ENCODE data around the gene UST.

Gene UST

DNA sequence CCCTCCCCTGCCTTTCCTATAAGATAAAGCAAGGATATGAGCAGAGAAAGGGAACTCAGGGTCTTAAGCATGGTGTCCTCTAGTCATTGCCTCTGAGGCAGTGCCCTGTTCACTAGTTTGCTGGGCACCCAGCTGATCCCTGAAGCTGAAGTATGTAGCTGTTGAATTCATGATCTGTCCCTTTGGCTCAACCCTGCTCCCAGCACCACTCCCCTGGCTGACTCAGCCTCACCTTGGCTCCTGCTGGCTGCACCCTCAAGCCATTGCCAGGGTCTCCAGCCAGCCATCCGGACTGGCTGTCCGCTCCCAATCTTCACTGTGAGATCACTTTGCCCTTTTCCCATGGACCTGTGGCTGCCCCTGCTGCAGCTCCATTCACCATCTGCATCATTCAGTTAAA is 25.9 kb upstream of the UST start:
- Histone ChIP-seq H3K27ac (ENCODE audit: low read depth, low read length) (no peak overlapping the region), H3K36me3 (ENCODE audit: control insufficient read depth, insufficient read depth, low read length) (no peaks in the 10 kb centered on the region)
- WGBS (ENCODE audit: extremely low coverage, insufficient coverage, low lambda C conversion rate): no CpG with 5 or more reads among the region's 2 CpGs

DNA sequence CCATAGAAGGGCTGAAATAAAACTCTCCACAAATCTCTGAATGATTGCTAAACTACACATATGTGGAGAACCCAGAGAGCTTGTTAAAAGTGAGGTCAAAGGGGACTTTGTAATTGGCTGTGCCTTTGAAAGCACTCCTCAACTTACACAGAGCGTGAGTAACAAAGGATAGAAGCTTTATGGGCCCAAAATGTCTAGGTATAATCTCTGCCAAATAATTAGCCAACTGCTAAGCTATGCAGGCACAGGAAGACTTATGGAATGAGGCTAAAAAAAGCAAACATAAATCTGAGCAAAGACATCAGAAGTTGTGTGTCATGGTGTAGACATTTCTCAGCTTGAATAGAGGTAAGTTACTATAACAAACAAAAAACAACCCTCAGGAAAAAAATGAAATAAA is 23.3 kb upstream of the UST start:
- Histone ChIP-seq H3K4me3 (ENCODE audit: low read length) (no peak overlapping the region), H3K27me3 (ENCODE audit: insufficient read depth, low read length, poor library complexity) (no peaks in the 10 kb centered on the region), H3K4ac (ENCODE audit: low read depth, low read length) (no peak overlapping the region), H3K23ac (ENCODE audit: low read length) (no peak overlapping the region), H3K9ac (ENCODE audit: low read length) (no peak overlapping the region), H3K27ac (ENCODE audit: low read depth, low read length) (no peak overlapping the region), H3K4me2 (ENCODE audit: low read length) (no peak overlapping the region), H4K8ac (ENCODE audit: low read depth, low read length) (no peak overlapping the region), H3K36me3 (ENCODE audit: control insufficient read depth, insufficient read depth, low read length) (no peaks in the 10 kb centered on the region), H3K79me1 (ENCODE audit: low read length) (no peaks in the 10 kb centered on the region), H2AK5ac (ENCODE audit: low read length) (no peak overlapping the region), H2BK15ac (replicated peaks; ENCODE audit: low read depth) (no peak overlapping the region), H3K79me2 (ENCODE audit: control insufficient read depth, insufficient read depth, low read length) (no peaks in the 10 kb centered on the region), H3K4me1 (ENCODE audit: control insufficient read depth, low read depth, low read length) (no peaks in the 10 kb centered on the region), H4K5ac (ENCODE audit: low read length) (no peak overlapping the region), H2BK120ac (ENCODE audit: low read depth, low read length) (no peak overlapping the region), H2BK5ac (ENCODE audit: low read length) (no peak overlapping the region), H3K18ac (ENCODE audit: low read length) (no peak overlapping the region), H3K56ac (ENCODE audit: low read length) (no peak overlapping the region)
- WGBS (ENCODE audit: extremely low coverage, insufficient coverage, low lambda C conversion rate): no CpG with 5 or more reads among the region's 1 CpG
- no peak for DNase-seq

More for the DNA sequence above, 25.9 kb upstream of the UST start:
- H3K4me3 ChIP-seq (ENCODE audit: low read length): no peak overlapping the region
- H3K79me1 ChIP-seq (ENCODE audit: low read length): no peaks in the 10 kb centered on the region
- no peak overlapping the region for H2BK5ac ChIP-seq (ENCODE audit: low read length)
- no peak for DNase-seq
- no peaks in the 10 kb centered on the region for H3K4me1 ChIP-seq (ENCODE audit: control insufficient read depth, low read depth, low read length)
- H3K4ac ChIP-seq (ENCODE audit: low read depth, low read length): no peak overlapping the region
- no peak overlapping the region for H3K9ac ChIP-seq (ENCODE audit: low read length)
- no peak overlapping the region for H2AK5ac ChIP-seq (ENCODE audit: low read length)
- H3K23ac ChIP-seq (ENCODE audit: low read length): no peak overlapping the region
- no peak overlapping the region for H2BK120ac ChIP-seq (ENCODE audit: low read depth, low read length)
- H3K4me2 ChIP-seq (ENCODE audit: low read length): no peak overlapping the region
- H3K79me2 ChIP-seq (ENCODE audit: control insufficient read depth, insufficient read depth, low read length): no peaks in the 10 kb centered on the region
- no peak overlapping the region for H2BK15ac ChIP-seq (replicated peaks; ENCODE audit: low read depth)
- no peak overlapping the region for H4K5ac ChIP-seq (ENCODE audit: low read length)
- H4K8ac ChIP-seq (ENCODE audit: low read depth, low read length): no peak overlapping the region
- H3K27me3 ChIP-seq (ENCODE audit: insufficient read depth, low read length, poor library complexity): no peaks in the 10 kb centered on the region
- H3K18ac ChIP-seq (ENCODE audit: low read length): no peak overlapping the region
- H3K56ac ChIP-seq (ENCODE audit: low read length): no peak overlapping the region

DNA sequence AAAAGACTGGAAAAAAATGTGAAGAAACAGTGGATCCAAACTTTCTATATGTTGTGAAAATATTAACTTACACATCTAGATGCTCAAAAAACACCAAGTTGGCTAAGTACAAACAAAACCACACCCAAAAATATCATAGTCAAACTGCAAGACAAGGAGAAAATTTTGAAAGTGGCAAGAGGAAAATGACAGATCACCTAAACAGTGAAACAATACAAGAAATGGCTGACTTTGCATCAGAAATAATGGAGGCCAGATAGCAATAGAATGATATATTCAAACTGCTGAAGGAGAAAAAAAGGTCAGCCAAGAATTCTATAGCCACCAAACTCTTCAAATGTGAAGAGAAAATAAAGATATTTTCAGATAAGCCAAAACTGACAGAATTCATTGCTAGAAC is 22.4 kb upstream of the UST start:
- no peak overlapping the region for H3K4ac ChIP-seq (ENCODE audit: low read depth, low read length)
- no peak overlapping the region for H3K27ac ChIP-seq (ENCODE audit: low read depth, low read length)
- no peak overlapping the region for H3K56ac ChIP-seq (ENCODE audit: low read length)
- no peaks in the 10 kb centered on the region for H3K4me1 ChIP-seq (ENCODE audit: control insufficient read depth, low read depth, low read length)
- H2BK120ac ChIP-seq (ENCODE audit: low read depth, low read length): no peak overlapping the region
- H2BK5ac ChIP-seq (ENCODE audit: low read length): no peak overlapping the region
- H3K23ac ChIP-seq (ENCODE audit: low read length): no peak overlapping the region
- no peak overlapping the region for H4K5ac ChIP-seq (ENCODE audit: low read length)
- H3K18ac ChIP-seq (ENCODE audit: low read length): no peak overlapping the region
- DNase-seq: no peak
- no peak overlapping the region for H3K9ac ChIP-seq (ENCODE audit: low read length)
- H2AK5ac ChIP-seq (ENCODE audit: low read length): no peak overlapping the region
- H4K8ac ChIP-seq (ENCODE audit: low read depth, low read length): no peak overlapping the region
- H3K79me1 ChIP-seq (ENCODE audit: low read length): no peaks in the 10 kb centered on the region
- H3K36me3 ChIP-seq (ENCODE audit: control insufficient read depth, insufficient read depth, low read length): no peaks in the 10 kb centered on the region
- no peaks in the 10 kb centered on the region for H3K79me2 ChIP-seq (ENCODE audit: control insufficient read depth, insufficient read depth, low read length)
- H3K27me3 ChIP-seq (ENCODE audit: insufficient read depth, low read length, poor library complexity): no peaks in the 10 kb centered on the region
- no peak overlapping the region for H3K4me3 ChIP-seq (ENCODE audit: low read length)
- H3K4me2 ChIP-seq (ENCODE audit: low read length): no peak overlapping the region
- no peak overlapping the region for H2BK15ac ChIP-seq (replicated peaks; ENCODE audit: low read depth)

DNA sequence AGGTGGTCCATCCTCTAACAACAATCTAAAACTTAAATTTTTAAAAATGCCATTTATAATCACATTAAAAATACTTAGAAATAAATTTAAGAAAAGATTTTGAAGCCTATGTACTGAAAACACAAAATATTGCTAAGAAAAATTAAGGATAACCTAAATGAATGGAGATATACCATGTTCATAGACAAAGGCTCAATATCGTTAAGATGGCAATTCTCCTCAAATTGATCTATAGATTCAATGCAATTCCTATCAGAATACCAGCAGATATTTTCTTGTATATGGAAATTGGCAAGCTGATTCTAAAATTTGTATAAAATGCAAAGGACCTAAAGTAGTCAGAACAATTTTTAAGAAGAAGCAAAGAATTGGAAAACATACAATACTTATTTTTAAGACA is 19.7 kb upstream of the UST start:
- Histone ChIP-seq H3K4me3 (ENCODE audit: low read length) (no peak overlapping the region), H3K27ac (ENCODE audit: low read depth, low read length) (no peak overlapping the region), H2BK120ac (ENCODE audit: low read depth, low read length) (no peak overlapping the region), H3K79me1 (ENCODE audit: low read length) (no peaks in the 10 kb centered on the region), H4K8ac (ENCODE audit: low read depth, low read length) (no peak overlapping the region), H3K4me1 (ENCODE audit: control insufficient read depth, low read depth, low read length) (no peaks in the 10 kb centered on the region), H3K36me3 (ENCODE audit: control insufficient read depth, insufficient read depth, low read length) (no peaks in the 10 kb centered on the region), H2BK15ac (replicated peaks; ENCODE audit: low read depth) (no peak overlapping the region), H4K5ac (ENCODE audit: low read length) (no peak overlapping the region), H2AK5ac (ENCODE audit: low read length) (no peak overlapping the region), H3K4ac (ENCODE audit: low read depth, low read length) (no peak overlapping the region), H3K23ac (ENCODE audit: low read length) (no peak overlapping the region), H3K9ac (ENCODE audit: low read length) (no peak overlapping the region), H3K56ac (ENCODE audit: low read length) (no peak overlapping the region), H3K27me3 (ENCODE audit: insufficient read depth, low read length, poor library complexity) (no peaks in the 10 kb centered on the region), H3K4me2 (ENCODE audit: low read length) (no peak overlapping the region), H3K79me2 (ENCODE audit: control insufficient read depth, insufficient read depth, low read length) (no peaks in the 10 kb centered on the region), H2BK5ac (ENCODE audit: low read length) (no peak overlapping the region), H3K18ac (ENCODE audit: low read length) (no peak overlapping the region)
- WGBS (ENCODE audit: extremely low coverage, insufficient coverage, low lambda C conversion rate): no CpG with 5 or more reads among the region's 1 CpG
- no peak for DNase-seq

DNA sequence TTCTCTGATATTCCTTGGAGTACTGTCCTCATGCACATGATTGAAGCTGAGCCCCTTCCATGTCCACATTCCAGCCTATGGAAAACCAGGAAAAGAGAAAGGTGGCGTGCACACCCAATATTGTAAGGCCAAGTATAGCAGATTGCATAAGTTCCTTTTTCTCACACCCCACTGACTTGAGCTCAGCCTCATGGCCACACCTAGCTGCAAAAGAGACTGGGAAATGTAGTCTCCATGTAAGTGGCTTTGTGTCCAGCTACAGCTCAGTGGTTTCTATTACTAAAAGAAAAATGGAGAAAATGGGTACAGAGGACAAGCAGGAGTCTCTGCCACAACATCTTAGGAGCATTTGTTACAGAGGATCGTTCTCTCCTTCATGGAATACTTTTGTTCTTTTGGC is 10.8 kb upstream of the UST start:
- H3K9ac ChIP-seq (ENCODE audit: low read length): no peak overlapping the region
- no CpG with 5 or more reads among the region's 2 CpGs for WGBS (ENCODE audit: extremely low coverage, insufficient coverage, low lambda C conversion rate)
- H4K5ac ChIP-seq (ENCODE audit: low read length): no peak overlapping the region
- no peak overlapping the region for H2BK15ac ChIP-seq (replicated peaks; ENCODE audit: low read depth)
- no peak overlapping the region for H3K4me2 ChIP-seq (ENCODE audit: low read length)
- H3K4ac ChIP-seq (ENCODE audit: low read depth, low read length): no peak overlapping the region
- no peaks in the 10 kb centered on the region for H3K27me3 ChIP-seq (ENCODE audit: insufficient read depth, low read length, poor library complexity)
- H2BK5ac ChIP-seq (ENCODE audit: low read length): no peak overlapping the region
- no peak overlapping the region for H3K56ac ChIP-seq (ENCODE audit: low read length)
- H3K4me3 ChIP-seq (ENCODE audit: low read length): no peak overlapping the region
- no peak overlapping the region for H3K27ac ChIP-seq (ENCODE audit: low read depth, low read length)
- no peak overlapping the region for H2BK120ac ChIP-seq (ENCODE audit: low read depth, low read length)
- no peaks in the 10 kb centered on the region for H3K4me1 ChIP-seq (ENCODE audit: control insufficient read depth, low read depth, low read length)
- no peak overlapping the region for H3K23ac ChIP-seq (ENCODE audit: low read length)
- no peaks in the 10 kb centered on the region for H3K79me1 ChIP-seq (ENCODE audit: low read length)
- H2AK5ac ChIP-seq (ENCODE audit: low read length): no peak overlapping the region
- no peaks in the 10 kb centered on the region for H3K36me3 ChIP-seq (ENCODE audit: control insufficient read depth, insufficient read depth, low read length)
- no peaks in the 10 kb centered on the region for H3K79me2 ChIP-seq (ENCODE audit: control insufficient read depth, insufficient read depth, low read length)
- DNase-seq: no peak
- H4K8ac ChIP-seq (ENCODE audit: low read depth, low read length): no peak overlapping the region
- no peak overlapping the region for H3K18ac ChIP-seq (ENCODE audit: low read length)

- no peak overlapping the region for H3K4me3 ChIP-seq (ENCODE audit: low read length)
- H3K4me2 ChIP-seq (ENCODE audit: low read length): no peak overlapping the region
- no peak overlapping the region for H3K9ac ChIP-seq (ENCODE audit: low read length)
- H4K5ac ChIP-seq (ENCODE audit: low read length): no peak overlapping the region
- no peaks in the 10 kb centered on the region for H3K79me2 ChIP-seq (ENCODE audit: control insufficient read depth, insufficient read depth, low read length)
- WGBS (ENCODE audit: extremely low coverage, insufficient coverage, low lambda C conversion rate): 100% methylated on average over 2 of the region's 5 CpGs
- H2BK120ac ChIP-seq (ENCODE audit: low read depth, low read length): no peak overlapping the region
- H2BK15ac ChIP-seq (replicated peaks; ENCODE audit: low read depth): no peak overlapping the region
- no peak for DNase-seq
- no peaks in the 10 kb centered on the region for H3K36me3 ChIP-seq (ENCODE audit: control insufficient read depth, insufficient read depth, low read length)
- H3K23ac ChIP-seq (ENCODE audit: low read length): no peak overlapping the region
- no peak overlapping the region for H4K8ac ChIP-seq (ENCODE audit: low read depth, low read length)
- H2BK5ac ChIP-seq (ENCODE audit: low read length): no peak overlapping the region
- H3K27ac ChIP-seq (ENCODE audit: low read depth, low read length): no peak overlapping the region
- H2AK5ac ChIP-seq (ENCODE audit: low read length): no peak overlapping the region
- no peak overlapping the region for H3K18ac ChIP-seq (ENCODE audit: low read length)
- H3K4ac ChIP-seq (ENCODE audit: low read depth, low read length): no peak overlapping the region
- no peaks in the 10 kb centered on the region for H3K4me1 ChIP-seq (ENCODE audit: control insufficient read depth, low read depth, low read length)
- no peak overlapping the region for H3K56ac ChIP-seq (ENCODE audit: low read length)
- no peaks in the 10 kb centered on the region for H3K79me1 ChIP-seq (ENCODE audit: low read length)
- H3K27me3 ChIP-seq (ENCODE audit: insufficient read depth, low read length, poor library complexity): no peaks in the 10 kb centered on the region
Observed at GRCh38 chr6:148736774-148737412, 9.9 kb upstream of the UST start.

Data from mesendoderm (in vitro differentiated cells).